DND-41 (cell line): ENCODE results near the gene STX1A.
A peak's percentile ranks its signal among the peaks of the same experiment; 100 is the strongest.

Source experiments
- ATAC-seq: fragments of 200-7000 bp; cut with Tn5 transposase; 3 replicates; pipeline ENCODE4 v1.9.1; 2021; ENCODE audit warnings: low read depth; ENCODE audit not compliant: insufficient read depth
- DNase-seq: peaks from one replicate; pipeline ENCODE4 v3.0.0-alpha.2; 2020
- H2AFZ ChIP-seq: 2 replicates; pipeline ENCODE4 v1.6.0; 2012; ENCODE audit warnings: low read depth, low read length
- H3K27ac ChIP-seq: 2 replicates; pipeline ENCODE4 v1.5.1; 2012; ENCODE audit warnings: low read length, inconsistent platforms
- H3K27me3 ChIP-seq: fragments of 200-600 bp; sonication (generic); 2 replicates; pipeline ENCODE4 v1.6.0; 2012; ENCODE audit warnings: low read length, mild to moderate bottlenecking, inconsistent platforms; ENCODE audit not compliant: insufficient read depth, poor library complexity
- H3K36me3 ChIP-seq: 2 replicates; pipeline ENCODE4 v1.5.1; 2012; ENCODE audit warnings: low read length, inconsistent platforms; ENCODE audit not compliant: insufficient read depth
- H3K4me1 ChIP-seq: 2 replicates; pipeline ENCODE4 v1.5.1; 2012; ENCODE audit warnings: mild to moderate bottlenecking, low read length; ENCODE audit not compliant: insufficient read depth
- H3K4me2 ChIP-seq: 2 replicates; pipeline ENCODE4 v1.6.0; 2012; ENCODE audit warnings: mild to moderate bottlenecking, moderate library complexity, low read length, inconsistent platforms; ENCODE audit not compliant: insufficient read depth
- H3K4me3 ChIP-seq, 2 experiments: fragments of 200-600 bp in 1 of 2; shearing (Covaris generic) in 1 of 2; 2 replicates each; pipeline ENCODE4 v1.5.1; 2012 to 2016; ENCODE audit warnings: inconsistent platforms in 2 of 2, low read length in 2 of 2, mild to moderate bottlenecking in 2 of 2, low read depth in 1 of 2, moderate library complexity in 1 of 2
- H3K79me2 ChIP-seq: 2 replicates; pipeline ENCODE4 v1.6.0; 2012; ENCODE audit warnings: low read length, inconsistent platforms; ENCODE audit not compliant: insufficient read depth
- H3K9ac ChIP-seq: 2 replicates; pipeline ENCODE4 v1.6.0; 2012; ENCODE audit warnings: low read depth, mild to moderate bottlenecking, inconsistent platforms, low read length, moderate library complexity
- H3K9me3 ChIP-seq: 2 replicates; pipeline ENCODE4 v1.5.1; 2012; ENCODE audit warnings: low read length, moderate library complexity, mild to moderate bottlenecking, inconsistent platforms; ENCODE audit not compliant: insufficient read depth, severe bottlenecking
- H4K20me1 ChIP-seq: 2 replicates; pipeline ENCODE4 v1.6.0; 2012; ENCODE audit warnings: low read length; ENCODE audit not compliant: insufficient read depth
- EZH2 ChIP-seq: IDR thresholded peaks from 3 replicates; pipeline ENCODE4 v1.6.1; 2012; ENCODE audit warnings: borderline replicate concordance, low read depth, mild to moderate bottlenecking, moderate library complexity, low read length, inconsistent platforms; ENCODE audit not compliant: severe bottlenecking
- TF ChIP-seq, protein P1 (sequence below): IDR thresholded peaks from 2 replicates; pipeline ENCODE4 v1.5.1; 2012; ENCODE audit warnings: borderline replicate concordance, low read length, moderate library complexity, mild to moderate bottlenecking; ENCODE audit not compliant: poor library complexity, severe bottlenecking; ENCODE audit errors: extremely low read depth

Gene STX1A

DNA sequence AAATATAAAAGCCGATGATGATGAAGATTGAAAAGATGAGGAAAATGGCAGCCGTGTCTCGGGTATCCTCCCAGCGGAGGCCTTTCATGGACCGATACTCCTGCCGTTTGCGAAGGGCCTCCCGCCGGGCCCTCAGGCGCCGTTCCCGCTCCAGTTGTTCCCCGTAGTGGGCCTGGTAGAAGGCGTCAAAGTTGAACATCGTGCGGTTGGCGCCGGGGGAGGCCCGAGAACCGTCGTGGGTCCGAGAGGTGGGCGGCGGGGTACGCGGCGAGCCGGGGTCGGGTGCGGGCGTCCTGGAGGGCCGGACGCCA, 36.8 kb downstream of the STX1A start:
- DNase-seq, result no peak
- Histone ChIP-seq H3K36me3 (peaks cover 53% of the 10 kb centered on the region), H3K4me3 (peak overlapping the region; percentile 79 to 98), H2AFZ (peak overlapping the region; percentile 78), H3K27ac (peak overlapping the region; percentile 84), H3K27me3 (no peaks in the 10 kb centered on the region), H3K4me1 (peaks cover 40% of the 10 kb centered on the region), H3K79me2 (peaks cover 85% of the 10 kb centered on the region), H4K20me1 (peaks cover 42% of the 10 kb centered on the region), H3K4me2 (peak overlapping the region; percentile 99), H3K9ac (peak overlapping the region; percentile 90), H3K9me3 (no peaks in the 10 kb centered on the region)
- no peak for ATAC-seq
- TF ChIP-seq EZH2, result no peak
- TF ChIP-seq, protein P1, sequence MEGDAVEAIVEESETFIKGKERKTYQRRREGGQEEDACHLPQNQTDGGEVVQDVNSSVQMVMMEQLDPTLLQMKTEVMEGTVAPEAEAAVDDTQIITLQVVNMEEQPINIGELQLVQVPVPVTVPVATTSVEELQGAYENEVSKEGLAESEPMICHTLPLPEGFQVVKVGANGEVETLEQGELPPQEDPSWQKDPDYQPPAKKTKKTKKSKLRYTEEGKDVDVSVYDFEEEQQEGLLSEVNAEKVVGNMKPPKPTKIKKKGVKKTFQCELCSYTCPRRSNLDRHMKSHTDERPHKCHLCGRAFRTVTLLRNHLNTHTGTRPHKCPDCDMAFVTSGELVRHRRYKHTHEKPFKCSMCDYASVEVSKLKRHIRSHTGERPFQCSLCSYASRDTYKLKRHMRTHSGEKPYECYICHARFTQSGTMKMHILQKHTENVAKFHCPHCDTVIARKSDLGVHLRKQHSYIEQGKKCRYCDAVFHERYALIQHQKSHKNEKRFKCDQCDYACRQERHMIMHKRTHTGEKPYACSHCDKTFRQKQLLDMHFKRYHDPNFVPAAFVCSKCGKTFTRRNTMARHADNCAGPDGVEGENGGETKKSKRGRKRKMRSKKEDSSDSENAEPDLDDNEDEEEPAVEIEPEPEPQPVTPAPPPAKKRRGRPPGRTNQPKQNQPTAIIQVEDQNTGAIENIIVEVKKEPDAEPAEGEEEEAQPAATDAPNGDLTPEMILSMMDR, result no peak

DNA sequence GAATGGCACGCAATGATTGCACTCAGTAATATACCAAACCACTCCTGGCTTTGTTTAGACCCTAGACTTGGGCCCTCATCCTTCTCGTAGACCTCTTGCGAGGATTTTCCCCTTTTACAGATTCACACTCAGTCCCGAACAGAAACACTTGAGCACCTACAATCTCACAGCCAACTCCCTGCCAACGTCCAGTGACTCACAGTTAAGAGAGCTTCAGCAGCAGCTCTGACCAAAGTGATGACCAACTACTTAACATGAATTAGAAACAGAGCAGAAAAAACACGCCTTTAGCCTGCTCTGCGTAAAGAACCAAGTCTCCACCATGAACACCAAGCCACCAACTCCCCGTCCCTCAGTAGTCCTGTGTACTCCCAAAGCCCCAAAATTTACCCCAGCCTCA, 38.4 kb downstream of the STX1A start:
- Histone ChIP-seq H3K27ac (no peak overlapping the region), H3K27me3 (no peaks in the 10 kb centered on the region), H3K4me1 (peaks cover 40% of the 10 kb centered on the region), H4K20me1 (peaks cover 34% of the 10 kb centered on the region), H3K79me2 (peaks cover 70% of the 10 kb centered on the region), H3K4me3 (peak overlapping the region in 1 of 2 experiments; percentile 79; a peak in 1 of 4 replicates), H3K4me2 (peak overlapping the region; percentile 99), H2AFZ (no peak overlapping the region), H3K36me3 (peaks cover 36% of the 10 kb centered on the region), H3K9me3 (no peaks in the 10 kb centered on the region), H3K9ac (0 out of 2 replicates have a peak overlapping the region, but pooled peaks have one; percentile 13)
- ATAC-seq (no peak), DNase-seq (no peak)
- TF ChIP-seq EZH2, result no peak
- TF ChIP-seq, protein P1, result no peak

DNA sequence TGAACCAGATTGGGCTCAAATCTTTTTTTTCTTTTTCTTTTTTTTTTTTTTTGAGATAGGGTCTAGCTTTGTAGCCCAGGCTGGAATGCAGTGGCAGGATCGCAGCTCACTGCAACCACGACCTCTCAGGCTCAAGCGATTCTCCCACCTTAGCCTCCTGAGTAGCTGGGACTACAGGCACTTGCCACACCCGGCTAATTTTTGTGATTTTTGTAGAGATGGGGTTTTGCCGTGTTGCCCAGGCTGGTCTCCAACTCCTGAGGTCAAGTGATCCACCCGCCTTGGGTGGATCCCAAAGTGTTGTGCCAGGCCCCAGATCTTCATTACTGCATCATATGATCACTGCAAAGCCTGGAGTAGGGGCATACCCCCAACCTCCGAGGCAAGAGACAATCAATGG, 39.0 kb downstream of the STX1A start:
- H3K4me3 ChIP-seq, result no peak overlapping the region; a peak in 1 of 4 replicates
- no peaks in the 10 kb centered on the region for H3K27me3 ChIP-seq
- no peak overlapping the region for H3K27ac ChIP-seq
- H2AFZ ChIP-seq, result no peak overlapping the region
- ATAC-seq, result no peak
- H3K4me1 ChIP-seq, result peaks cover 40% of the 10 kb centered on the region
- H3K79me2 ChIP-seq, result peaks cover 65% of the 10 kb centered on the region
- H3K4me2 ChIP-seq, result peak overlapping the region; percentile 99; the same call in 1 of the 2 replicates
- no peak for DNase-seq
- no peaks in the 10 kb centered on the region for H3K9me3 ChIP-seq
- H3K36me3 ChIP-seq, result peaks cover 35% of the 10 kb centered on the region
- peaks cover 34% of the 10 kb centered on the region for H4K20me1 ChIP-seq
- TF ChIP-seq, protein P1, result no peak
- no peak overlapping the region for H3K9ac ChIP-seq

DNA sequence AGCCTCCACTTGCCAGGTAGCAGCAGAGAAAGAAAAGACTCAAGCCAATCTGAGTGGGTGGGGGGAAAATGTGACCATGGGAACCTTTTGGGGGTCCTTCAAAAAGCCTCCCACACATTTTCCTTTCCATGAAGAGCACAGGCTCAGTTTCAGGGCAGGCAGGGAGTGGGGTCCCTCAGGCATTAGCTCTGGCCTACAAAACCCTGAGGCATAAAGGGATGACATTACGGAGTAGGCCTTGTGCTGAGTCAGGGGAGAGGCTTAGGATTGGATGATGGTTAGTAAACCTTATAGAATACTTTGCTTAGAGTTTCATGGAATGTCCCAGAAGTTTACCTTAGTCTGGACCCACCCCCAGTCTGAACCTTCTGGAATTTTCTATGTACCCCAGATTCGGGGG, 39.8 kb downstream of the STX1A start:
- Histone ChIP-seq H3K27ac (no peak overlapping the region), H3K4me2 (no peak overlapping the region), H3K9me3 (no peaks in the 10 kb centered on the region), H3K36me3 (peaks cover 30% of the 10 kb centered on the region), H3K9ac (no peak overlapping the region), H3K27me3 (no peaks in the 10 kb centered on the region), H3K79me2 (peaks cover 57% of the 10 kb centered on the region), H3K4me1 (peaks cover 33% of the 10 kb centered on the region), H4K20me1 (peaks cover 27% of the 10 kb centered on the region), H3K4me3 (no peak overlapping the region), H2AFZ (no peak overlapping the region)
- no peak for TF ChIP-seq EZH2
- TF ChIP-seq, protein P1, result no peak
- DNase-seq (no peak), ATAC-seq (no peak)
